ENCODE results near the gene CACNA2D3.

The CACNA2D3 gene

DNA sequence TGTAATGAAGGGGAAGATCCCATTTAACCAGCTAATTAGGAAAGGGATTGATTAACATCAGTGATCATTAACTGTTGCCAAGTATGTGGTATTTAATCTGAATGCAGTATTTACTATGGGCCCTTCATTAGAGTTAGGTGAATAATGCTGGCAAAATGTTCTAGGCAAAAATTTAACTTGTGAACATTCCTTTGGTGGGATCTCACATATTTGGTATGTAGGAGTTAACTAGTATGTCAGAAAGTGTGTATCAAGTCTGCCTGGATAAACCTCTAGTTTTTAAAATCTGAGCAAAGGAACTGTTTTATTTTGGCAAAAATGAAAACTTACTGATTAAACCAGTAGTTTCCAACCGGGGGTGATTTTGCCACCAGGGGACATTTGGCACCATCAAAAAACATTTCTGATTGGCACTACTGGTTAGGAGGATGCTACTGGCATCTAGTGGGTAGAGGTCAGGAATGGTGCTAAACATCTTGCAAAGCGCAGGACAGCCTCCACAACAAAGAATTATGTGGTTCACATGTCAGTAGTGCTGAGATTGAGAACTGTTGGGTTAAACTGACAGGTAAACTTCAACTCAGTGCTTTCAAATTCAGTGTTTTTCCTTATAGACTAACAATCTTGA is 783.0 kb downstream of the CACNA2D3 start:
- no peak for DNase-seq

DNA sequence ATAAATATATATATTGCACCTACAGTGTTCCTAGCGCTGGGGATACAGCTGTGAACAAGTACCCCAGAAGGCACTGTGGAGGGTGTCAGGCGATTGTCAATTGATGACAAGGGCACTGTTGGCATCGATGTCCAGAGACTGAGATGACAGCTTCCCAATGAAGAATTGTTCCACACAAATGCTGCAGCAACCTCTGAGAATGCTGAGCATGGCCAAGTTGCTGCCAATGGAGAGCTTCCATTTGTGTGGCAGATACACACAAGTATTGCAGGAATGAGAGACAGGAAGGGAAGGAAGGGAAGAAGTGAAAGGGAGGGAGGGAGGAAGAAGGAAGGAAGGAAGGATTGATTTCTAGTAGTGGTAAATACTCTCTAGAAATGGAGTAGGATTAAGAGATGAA is 783.6 kb downstream of the CACNA2D3 start:
- DNase-seq: no peak

DNA sequence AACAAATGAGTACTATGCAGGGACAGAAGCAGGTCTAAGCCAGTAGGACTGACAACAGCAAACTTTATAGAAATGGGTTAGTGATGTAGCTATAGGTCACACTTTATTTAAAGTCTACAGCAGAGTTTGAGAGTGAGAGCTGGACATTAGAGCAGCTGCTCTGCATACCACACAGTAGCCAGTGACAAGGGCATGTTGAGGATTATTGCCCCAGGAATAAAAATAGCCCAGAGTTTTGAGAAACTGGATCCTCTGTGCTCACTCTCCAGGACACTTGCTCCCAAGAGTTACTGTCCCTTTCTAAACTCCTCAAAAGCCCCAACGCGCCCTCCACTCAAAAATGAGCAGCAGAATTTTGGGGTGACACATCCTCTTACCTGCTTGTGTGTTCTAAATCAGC is 784.4 kb downstream of the CACNA2D3 start:
- DNase-seq: no peak

DNA sequence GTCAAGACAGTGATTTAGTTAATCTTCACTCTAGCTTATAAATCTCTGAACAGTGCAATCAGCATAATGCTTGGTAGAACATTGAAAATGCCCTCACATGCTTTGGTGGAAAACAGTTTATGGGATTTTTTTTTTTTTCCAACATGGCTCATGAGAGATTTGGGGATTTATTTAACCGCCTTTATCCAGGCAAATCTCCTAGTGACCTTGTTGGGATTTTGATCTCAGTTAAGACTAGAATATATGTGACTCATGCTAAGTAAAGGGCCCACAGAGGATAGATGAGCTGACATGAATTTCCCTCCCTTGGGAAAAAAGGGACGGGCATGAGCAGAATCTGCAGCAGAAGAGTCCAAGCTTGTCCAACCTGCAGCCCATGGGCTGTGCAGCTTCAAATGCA is 786.8 kb downstream of the CACNA2D3 start:
- DNase-seq: no peak

DNA sequence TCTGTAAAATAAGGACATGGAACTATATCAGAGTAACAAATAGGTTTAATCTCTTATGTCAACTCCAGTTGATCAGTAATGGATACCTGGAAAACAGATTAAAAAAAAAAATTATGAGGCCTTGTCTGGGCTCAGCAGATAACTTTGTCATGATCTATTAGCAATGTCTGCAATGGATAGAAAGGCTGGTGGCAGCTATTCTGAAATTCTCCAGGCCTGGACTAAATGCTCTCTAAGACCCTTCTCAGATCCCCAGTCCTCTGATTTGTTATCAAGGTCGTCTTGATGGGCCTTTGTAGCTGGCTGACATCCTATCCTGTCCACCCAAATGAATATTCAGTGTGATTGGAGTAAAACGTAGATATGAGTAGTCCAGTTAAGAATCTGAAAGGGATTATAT is 791.8 kb downstream of the CACNA2D3 start:
- DNase-seq: no peak

DNA sequence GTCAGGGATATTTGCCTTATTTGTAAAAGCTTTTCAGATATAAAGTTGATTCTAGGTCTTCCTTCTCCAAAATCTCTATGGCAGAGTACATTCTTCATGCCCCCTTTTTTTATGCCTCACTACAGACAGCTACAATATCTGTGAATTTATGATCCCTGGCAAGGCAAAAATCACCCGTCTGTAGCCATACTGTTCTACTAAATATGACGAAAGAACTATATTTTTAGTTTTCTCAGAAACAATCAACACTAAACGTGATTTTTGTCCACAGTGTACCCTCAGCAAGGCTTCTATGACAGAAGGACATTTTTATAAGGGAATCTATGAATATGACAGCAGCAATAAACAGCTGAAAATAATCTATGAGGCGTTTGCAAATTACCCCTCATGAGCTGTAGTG is 792.8 kb downstream of the CACNA2D3 start:
- no peak for DNase-seq

DNA sequence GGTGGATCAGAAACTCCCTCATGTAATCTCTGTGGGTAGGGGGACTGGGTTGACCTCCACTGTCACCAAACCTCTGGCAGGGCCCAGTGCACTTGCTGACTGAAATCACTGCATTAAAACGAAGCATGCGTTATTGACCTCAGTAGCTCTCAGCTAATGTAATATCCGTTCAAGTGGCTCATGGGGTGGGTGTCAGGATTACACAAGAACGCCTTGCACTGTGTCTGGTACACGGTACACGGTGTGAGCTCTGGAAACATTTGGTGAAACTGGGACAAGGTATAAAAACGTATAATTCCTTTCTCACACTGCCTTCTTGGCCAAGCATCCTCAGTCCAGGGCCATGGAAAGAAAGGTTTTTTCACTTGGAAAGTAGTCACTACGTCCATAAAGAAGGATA is 793.6 kb downstream of the CACNA2D3 start:
- no peak for DNase-seq

DNA sequence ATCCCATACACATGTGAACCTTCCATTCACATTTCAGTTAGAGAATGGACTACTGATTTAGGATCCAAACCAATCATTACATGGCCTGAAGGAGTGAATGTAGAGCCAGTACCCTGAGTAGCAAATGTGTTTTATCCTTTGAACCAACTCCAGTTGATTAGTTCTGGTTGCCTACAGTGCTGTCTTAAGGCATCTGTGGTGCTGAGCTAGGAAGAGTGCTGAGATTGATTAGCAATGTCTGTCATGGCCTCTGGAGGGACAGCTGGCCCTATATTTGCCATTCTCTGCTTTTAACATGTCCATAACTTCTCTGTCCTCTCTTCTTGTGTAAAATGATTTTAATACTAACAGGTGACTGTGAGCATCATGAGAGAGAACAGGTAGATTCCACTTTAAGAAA is 794.4 kb downstream of the CACNA2D3 start:
- DNase-seq: no peak

DNA sequence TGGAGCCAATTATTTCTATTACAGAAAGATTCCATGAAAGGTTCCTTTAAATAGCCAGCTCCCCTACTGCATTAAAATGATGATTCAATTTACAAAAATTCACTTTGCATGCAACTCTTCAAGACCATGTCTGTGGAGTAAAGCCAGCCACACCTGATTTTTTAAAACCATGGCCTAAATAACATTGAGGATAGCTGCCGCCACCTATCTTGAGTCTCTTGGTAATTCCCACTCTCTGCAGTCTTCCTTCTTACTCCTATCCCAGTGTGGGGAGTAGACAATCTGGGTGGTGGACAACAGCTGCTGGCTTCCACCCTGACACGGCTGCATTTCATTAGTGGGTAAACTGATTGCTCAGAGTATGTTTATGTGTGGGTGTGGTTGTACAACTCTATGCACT is 794.8 kb downstream of the CACNA2D3 start:
- no peak for DNase-seq

DNA sequence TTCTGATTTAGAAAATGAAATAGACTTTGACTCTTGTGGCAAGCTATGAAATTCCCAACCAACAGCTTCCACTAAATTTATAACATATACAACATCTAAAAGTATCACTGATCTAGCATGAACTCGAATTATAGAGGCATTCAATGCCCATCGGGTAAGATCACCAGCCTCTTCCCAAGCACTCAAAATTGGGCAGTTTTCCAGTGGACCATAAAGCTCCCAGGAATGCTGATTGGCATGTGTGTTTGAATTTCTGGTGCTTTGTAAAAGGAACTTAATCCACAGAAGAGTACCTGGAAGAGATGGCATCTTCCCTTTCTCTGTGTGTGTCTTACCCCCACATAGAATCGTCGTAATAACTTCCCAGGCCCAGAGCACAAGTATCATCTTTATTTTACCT is 795.5 kb downstream of the CACNA2D3 start:
- DNase-seq: no peak

DNA sequence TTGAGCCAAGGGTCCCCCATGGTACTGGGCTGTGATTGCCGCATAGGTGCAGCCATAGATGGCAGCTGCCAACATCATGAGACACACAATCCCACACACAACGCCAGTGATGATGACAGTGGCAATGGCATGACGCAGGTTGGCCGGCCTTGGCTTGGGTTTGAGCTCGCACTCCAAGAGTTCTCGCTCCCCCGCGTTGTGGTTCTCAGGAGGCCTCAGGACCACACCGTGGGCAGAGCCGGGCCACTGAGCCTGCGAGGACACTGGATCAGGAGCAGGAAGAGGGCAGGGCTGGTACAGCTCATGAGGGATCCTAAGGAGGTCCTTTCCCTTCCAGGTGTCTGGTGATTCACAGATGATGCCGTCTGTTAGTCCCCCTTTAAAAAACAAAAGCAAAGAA is 796.2 kb downstream of the CACNA2D3 start:
- DNase-seq: no peak

DNA sequence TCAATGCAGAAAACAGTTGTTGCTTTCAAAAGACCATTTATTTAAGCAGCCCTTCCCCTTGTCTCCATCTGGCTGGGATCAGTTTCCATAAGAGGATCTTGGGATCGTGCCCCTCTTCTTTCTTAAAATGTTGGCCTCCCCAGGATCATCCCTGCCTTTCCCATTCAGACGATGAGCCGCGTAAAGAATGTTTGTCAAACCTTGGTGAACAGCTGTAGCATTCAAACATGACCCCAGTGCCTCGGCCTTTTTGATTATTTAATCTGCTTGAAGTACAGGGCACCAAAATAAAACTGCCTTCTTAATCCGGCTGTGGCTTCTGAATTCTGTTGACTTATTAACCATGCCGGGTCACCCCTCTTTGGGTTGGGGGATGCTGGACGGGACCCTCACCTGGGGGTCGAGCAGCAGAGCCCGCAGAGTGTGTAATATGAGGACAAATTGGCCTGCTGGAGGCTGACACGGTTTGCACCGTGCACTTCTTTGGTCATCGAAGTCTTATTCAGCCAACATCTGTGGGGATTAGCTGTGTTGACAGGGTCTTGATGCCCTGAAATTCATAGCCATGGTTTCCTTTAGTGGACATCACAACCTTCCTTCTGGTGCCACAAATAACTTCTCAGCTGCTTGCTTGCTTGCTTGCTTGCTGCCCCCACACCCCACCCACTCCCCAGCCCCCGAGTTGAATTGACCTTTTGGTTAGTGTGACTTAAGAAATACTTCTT is 805.9 kb downstream of the CACNA2D3 start, which contains the start of gene LRTM1:
Gene LRTM1, minus strand, starts transcription at position 14 of the 725 bp plus-strand sequence. CDS start 148 bp downstream, outside the sequence.
- DNase-seq: no peak

DNA sequence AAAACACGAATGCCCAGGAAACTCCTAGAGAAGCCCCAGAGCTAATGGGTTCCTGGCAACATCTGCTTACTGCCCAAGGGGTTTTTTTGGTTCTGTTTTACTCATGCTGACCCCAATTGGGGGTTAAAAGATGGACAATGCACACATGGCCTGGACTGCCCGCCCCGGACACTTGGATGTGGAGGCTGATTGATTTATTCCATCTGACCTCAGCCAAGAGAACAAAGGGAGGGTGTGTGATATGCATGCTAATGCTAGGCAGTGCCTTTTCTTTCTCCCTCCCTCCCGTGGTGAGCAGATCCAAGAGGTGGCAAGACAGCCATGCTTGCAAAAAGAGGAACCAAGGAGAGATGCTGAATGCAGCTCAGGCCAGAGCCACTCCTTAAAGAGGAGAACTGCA is 808.8 kb downstream of the CACNA2D3 start:
- DNase-seq: no peak

DNA sequence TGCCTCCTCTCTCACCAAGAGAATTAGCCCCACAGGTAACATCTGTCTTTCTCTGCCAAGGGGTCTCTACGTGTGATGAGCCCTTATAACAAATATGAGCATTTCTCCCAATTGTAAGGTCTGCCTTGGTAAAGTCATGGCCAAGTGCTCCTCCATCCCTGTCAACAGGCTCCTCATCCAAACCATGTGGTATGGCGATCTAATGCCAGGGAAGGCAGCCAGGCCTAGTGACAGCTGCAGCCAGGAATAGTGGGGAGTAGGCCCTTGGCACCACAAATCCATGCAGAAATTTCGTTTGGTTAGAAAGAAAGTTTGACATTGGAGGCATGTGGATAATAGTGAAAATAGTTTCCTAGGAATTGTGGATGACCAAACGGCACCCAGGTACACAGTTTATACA is 810.3 kb downstream of the CACNA2D3 start:
- no peak for DNase-seq

DNA sequence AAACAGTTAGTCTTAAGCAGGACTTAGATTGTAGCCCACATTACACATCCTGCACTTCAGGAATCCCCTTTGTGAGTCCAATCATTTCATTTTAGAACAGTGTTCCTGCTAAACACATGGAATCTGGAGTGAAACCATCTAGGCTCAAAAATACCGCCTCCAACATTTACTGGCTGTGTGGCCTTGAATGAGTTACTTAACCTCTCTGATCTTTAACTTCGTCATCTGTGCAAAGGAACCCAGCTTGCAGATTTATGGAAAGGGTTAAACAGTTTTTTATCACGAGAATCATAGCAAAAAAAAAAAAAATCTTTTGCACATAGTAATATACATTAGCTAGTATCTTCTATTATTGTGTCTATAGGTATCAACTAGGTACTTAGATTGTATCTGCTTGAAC is 813.5 kb downstream of the CACNA2D3 start:
- no peak for DNase-seq

DNA sequence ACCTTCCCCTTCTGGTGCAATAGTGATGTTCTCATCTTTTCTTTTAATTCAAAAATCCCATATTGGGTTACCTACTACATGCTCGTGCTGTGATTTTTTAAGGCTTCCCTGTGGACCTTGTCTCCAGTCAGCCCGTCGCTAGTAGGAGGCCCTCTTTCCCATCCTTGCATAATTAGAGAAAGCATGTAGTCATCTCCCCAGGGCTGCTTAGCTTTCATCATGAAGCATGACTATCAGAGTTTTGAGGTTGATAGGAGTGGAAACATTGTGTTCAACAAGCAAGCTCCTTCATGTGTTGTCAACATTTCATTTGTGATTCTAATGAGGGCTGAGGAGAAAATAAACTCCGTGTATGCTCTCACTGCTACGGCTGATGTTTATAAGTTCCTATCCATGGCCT is 814.2 kb downstream of the CACNA2D3 start:
- no peak for DNase-seq

DNA sequence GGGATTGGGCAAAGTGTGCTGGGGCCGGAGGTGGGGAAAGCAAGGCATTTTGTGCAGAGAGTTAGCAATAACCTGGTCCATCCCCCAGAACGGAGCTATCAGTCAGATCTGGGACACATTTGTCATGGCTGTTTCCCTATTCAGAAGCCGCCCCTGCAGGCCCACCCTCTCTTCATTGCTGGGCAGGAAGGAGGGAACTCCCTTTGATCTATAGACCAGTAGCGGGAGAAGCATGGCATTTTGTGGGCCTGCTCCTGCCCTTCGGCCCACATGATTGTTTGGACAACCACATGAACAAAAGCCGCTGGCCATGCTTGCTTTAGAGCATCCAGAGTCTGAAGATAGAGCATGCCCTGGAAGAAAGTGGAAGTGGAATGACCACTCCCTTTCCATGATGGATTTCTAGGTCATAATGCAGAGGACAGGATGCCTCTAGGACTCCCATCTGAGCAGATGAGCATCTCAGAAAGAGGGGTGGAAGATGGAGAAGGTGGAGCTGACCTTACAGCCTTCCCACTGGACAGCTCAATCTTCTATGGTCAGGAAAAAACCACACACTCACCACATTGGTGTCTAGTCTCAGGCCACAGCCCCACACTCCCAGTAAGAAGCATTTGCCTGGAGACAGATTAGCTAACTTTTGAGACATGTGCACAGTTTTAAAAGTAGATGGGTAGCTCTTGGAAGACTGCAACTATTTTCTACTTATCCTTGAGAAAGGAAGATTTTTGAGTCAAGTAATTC is 817.4 kb downstream of the CACNA2D3 start:
- DNase-seq: no peak

DNA sequence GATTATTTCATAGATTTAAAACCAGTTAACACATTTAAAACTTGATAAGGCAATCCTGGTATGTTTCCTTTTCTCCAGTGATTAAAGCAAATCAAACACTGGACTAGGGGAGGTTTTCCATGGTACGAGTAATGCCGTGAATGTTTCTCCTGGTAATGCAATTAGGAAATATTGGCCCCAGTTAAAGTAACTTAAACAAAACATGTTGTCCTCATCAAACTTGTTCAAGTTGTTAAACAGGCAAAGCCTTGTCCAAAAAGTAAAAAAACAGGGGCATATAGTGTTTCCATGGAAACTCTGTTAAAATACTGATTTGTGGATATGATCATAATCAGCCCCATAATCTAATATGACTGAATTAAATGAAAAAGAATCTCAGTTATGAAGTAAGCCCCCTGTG is 818.6 kb downstream of the CACNA2D3 start:
- DNase-seq: no peak

DNA sequence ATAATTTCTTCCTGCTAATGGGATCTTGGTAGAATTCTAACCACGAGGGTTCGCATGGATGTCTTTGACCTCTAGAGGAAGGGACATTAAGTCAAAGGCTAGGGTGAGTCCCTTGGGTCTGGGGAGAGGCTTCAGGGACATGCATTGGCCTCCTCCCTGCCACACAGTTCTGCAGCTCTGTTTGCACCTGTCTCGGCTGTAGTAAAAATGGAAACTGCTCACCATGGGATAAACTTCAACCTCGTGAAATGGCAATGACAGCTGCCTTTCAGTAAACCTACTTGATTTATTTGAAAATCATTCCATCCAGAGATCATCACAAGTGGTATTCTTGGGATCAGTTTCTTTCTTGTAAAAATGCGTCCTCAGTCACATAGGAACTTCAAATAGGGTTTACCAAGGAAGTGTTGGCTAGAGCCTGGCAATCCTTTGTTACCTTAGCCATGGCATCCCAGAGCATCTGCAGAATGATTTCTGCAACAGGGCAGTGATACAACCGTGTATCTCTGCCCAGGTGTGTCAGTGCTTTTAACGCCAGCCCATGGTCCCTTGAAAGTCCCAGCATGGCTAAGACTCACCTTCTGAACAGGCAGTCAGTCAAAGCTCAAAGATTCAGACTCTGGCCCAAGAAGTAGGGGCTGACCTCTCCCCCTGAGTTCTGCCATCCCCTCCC is 819.5 kb downstream of the CACNA2D3 start:
- DNase-seq: no peak

DNA sequence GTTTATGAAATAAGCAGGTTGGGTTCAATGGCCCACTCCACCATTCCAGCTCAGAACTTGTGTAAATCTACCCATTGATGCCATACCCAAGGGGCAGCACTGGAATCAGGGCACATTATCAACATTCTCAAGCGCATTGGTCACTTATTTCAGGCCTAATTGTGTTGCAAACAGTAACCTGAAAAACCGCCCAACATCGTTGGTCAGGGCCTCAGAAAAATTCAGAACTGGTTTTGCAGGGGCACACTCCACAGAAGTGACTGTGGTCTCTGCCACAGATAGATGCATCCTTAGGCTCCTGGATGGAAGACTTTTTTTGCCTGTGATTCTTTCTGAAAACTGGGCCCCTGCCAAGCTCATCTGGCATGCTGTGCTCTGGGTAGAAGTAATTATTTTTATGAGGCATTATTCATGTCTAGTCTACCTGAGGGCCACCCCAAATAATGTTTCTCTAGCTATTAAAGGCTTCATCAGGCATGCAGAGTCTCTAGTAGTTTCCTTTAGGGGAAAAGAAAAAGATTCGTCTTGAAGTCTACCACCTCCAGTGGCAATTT is 827.2 kb downstream of the CACNA2D3 start:
- DNase-seq: no peak

DNA sequence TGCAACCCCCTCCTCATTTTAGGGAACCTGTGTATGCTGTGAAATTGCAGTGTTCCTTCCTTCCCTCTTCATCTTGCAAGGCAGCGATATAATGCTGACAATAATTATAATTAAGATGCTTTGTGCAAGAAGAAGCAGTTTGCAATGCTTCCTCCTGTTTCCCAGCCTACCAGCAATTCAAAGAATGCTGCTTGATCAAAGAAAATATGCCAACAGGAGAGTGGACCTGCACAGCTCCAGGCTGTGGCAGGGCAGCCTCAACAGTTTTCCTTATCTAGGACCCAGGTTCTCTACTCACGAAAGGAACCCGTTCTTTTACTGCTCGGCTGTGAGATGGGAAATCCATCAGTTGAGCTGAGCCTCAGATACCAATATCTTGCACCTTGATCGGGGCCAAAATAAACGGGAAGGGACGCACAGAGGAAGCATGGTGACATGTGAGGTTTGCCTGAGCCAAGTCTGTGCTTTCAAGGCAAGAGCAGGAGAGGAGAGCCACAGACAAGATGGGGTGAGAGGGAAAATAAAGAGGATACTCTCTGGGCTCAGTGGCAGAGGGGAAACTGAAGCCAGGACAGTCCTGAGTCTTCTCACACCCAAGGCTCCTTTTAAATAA is 828.1 kb downstream of the CACNA2D3 start:
- DNase-seq: no peak

DNA sequence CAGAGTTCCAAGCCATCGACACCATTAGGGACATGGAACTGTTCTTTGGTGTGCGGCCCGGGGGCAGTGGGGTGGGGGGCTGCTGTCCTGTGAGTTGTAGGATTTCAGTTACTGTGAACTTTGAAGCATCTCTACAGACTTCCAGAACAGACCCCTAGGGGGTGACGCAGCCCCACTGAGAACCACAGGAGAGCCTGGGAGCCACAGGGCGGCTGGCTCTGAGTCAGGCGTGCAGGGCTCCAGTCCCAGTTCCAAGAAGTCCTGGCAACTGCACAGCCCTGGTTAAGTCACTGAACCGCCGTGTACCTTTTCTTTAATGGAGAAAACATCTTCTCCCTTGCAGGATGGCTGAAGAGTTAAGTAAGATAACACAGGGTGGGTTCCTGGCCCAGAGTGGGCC is 829.1 kb downstream of the CACNA2D3 start:
- no peak for DNase-seq

DNA sequence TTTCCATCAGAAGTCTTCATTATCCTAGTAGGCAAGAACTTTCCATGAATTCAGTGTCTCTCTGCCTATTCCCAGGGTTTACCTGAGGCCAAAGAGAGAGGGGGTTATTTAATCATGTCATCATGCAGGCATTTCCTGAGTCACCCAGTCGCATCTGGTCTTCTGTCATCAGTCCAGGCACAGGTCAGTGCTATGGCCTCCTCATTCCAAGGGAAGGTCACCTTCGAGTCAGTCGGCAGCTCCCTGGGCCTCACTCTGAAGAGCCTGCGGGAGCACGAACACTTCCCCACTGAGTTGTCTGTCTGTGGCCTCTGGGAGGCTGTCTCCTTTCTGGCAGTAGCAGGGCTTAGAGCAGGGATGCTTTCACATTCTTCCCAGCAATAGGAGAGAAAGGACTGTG is 831.7 kb downstream of the CACNA2D3 start:
- DNase-seq: no peak
